HCT116 (cell line): ENCODE results near the gene TMEM269.

Experiments
- CBX3 ChIP-seq: IDR thresholded peaks from 2 replicates; pipeline ENCODE4 v1.6.1; 2012; ENCODE audit warnings: low read depth
- CEBPB ChIP-seq: IDR thresholded peaks from 2 replicates; pipeline ENCODE4 v1.6.1; 2012; ENCODE audit warnings: low read depth
- EGR1 ChIP-seq: IDR thresholded peaks from 2 replicates; pipeline ENCODE4 v1.6.1; 2012; ENCODE audit warnings: low read depth
- EZH2 ChIP-seq: fragments of 200-600 bp; sonication (generic); IDR thresholded peaks from 2 replicates; pipeline ENCODE4 v1.6.1; 2017; ENCODE audit warnings: antibody characterized with exemption, mixed run types
- EZH2phosphoT487 ChIP-seq: fragments of 200-600 bp; IDR thresholded peaks from 2 replicates; pipeline ENCODE4 v1.6.1; 2018; ENCODE audit warnings: antibody characterized with exemption, borderline replicate concordance
- JUND ChIP-seq: IDR thresholded peaks from 2 replicates; pipeline ENCODE4 v1.6.1; 2012
- POLR2A ChIP-seq: IDR thresholded peaks from 2 replicates; pipeline ENCODE4 v1.7.0; 2011; ENCODE audit warnings: borderline replicate concordance; ENCODE audit not compliant: insufficient read depth, insufficient read length; ENCODE audit errors: extremely low read depth
- POLR2AphosphoS5 ChIP-seq: IDR thresholded peaks from 2 replicates; pipeline ENCODE4 v1.6.1; 2011; ENCODE audit warnings: mild to moderate bottlenecking, low read depth, low read length, moderate library complexity
- RAD21 ChIP-seq: IDR thresholded peaks from 2 replicates; pipeline ENCODE4 v1.6.1; 2012; ENCODE audit warnings: low read depth, mild to moderate bottlenecking
- SRF ChIP-seq: IDR thresholded peaks from 2 replicates; pipeline ENCODE4 v1.6.1; 2012; ENCODE audit warnings: low read depth
- YY1 ChIP-seq: IDR thresholded peaks from 2 replicates; pipeline ENCODE4 v1.6.1; 2011; ENCODE audit warnings: low read length, low read depth, moderate library complexity, mild to moderate bottlenecking; ENCODE audit not compliant: insufficient replicate concordance; ENCODE audit errors: extremely low read depth
- ZFX ChIP-seq: fragments of 450-650 bp; IDR thresholded peaks from 2 replicates; pipeline ENCODE4 v1.6.1; 2017
- TF ChIP-seq, protein P1 (sequence below), 3 experiments: fragments of 200-600 bp in 1 of 3; sonication (generic) in 1 of 3; IDR thresholded peaks in 2 of 3; conservative IDR thresholded peaks in 1 of 3; 2 replicates each; pipeline ENCODE4 v1.5.1; 2012 to 2017; ENCODE audit warnings: low read depth in 2 of 3, low read length in 2 of 3, antibody characterized with exemption in 1 of 3, borderline replicate concordance in 1 of 3, control low read depth in 1 of 3, mild to moderate bottlenecking in 1 of 3, mixed read lengths in 1 of 3, mixed run types in 1 of 3, moderate library complexity in 1 of 3; ENCODE audit not compliant: insufficient read depth in 1 of 3
- TF ChIP-seq, protein P2 (sequence below): IDR thresholded peaks from 2 replicates; pipeline ENCODE4 v1.6.1; 2012; ENCODE audit warnings: low read depth

DNA sequence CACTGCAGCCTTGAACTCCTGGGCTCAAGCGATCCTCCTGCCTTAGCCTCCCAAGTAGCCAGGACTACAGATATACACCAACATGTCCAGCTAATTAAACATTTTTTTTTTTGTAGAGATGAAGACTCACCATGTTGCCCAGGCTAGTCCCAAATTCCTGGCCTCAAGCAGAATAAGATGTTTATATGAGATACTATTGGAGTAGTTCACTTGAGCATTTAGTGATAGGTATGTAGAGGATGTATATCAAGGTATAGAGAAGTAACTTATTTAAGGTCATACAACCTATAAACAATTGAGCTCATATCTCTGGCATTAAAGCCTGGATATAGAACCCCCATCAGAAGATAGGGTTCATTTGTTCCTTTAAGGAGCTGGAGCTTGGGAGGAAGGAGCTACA lies 4.6 kb upstream of the TMEM269 start:
- TF ChIP-seq YY1 (no peak), JUND (no peak), POLR2AphosphoS5 (no peak), POLR2A (no peak), SRF (no peak), EZH2phosphoT487 (no peak), EGR1 (no peak), EZH2 (no peak), RAD21 (no peak), ZFX (no peak), CBX3 (no peak), CEBPB (no peak)
- TF ChIP-seq, protein P1, sequence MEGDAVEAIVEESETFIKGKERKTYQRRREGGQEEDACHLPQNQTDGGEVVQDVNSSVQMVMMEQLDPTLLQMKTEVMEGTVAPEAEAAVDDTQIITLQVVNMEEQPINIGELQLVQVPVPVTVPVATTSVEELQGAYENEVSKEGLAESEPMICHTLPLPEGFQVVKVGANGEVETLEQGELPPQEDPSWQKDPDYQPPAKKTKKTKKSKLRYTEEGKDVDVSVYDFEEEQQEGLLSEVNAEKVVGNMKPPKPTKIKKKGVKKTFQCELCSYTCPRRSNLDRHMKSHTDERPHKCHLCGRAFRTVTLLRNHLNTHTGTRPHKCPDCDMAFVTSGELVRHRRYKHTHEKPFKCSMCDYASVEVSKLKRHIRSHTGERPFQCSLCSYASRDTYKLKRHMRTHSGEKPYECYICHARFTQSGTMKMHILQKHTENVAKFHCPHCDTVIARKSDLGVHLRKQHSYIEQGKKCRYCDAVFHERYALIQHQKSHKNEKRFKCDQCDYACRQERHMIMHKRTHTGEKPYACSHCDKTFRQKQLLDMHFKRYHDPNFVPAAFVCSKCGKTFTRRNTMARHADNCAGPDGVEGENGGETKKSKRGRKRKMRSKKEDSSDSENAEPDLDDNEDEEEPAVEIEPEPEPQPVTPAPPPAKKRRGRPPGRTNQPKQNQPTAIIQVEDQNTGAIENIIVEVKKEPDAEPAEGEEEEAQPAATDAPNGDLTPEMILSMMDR (IDR thresholded peaks at IDR 0.05 in 2 of 3, conservative IDR thresholded peaks at IDR 0.05 in 1 of 3; ENCODE audit: borderline replicate concordance in 1 of 3, insufficient read depth in 1 of 3, low read depth in 2 of 3, low read length in 2 of 3): no peak
- TF ChIP-seq, protein P2, sequence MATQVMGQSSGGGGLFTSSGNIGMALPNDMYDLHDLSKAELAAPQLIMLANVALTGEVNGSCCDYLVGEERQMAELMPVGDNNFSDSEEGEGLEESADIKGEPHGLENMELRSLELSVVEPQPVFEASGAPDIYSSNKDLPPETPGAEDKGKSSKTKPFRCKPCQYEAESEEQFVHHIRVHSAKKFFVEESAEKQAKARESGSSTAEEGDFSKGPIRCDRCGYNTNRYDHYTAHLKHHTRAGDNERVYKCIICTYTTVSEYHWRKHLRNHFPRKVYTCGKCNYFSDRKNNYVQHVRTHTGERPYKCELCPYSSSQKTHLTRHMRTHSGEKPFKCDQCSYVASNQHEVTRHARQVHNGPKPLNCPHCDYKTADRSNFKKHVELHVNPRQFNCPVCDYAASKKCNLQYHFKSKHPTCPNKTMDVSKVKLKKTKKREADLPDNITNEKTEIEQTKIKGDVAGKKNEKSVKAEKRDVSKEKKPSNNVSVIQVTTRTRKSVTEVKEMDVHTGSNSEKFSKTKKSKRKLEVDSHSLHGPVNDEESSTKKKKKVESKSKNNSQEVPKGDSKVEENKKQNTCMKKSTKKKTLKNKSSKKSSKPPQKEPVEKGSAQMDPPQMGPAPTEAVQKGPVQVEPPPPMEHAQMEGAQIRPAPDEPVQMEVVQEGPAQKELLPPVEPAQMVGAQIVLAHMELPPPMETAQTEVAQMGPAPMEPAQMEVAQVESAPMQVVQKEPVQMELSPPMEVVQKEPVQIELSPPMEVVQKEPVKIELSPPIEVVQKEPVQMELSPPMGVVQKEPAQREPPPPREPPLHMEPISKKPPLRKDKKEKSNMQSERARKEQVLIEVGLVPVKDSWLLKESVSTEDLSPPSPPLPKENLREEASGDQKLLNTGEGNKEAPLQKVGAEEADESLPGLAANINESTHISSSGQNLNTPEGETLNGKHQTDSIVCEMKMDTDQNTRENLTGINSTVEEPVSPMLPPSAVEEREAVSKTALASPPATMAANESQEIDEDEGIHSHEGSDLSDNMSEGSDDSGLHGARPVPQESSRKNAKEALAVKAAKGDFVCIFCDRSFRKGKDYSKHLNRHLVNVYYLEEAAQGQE: no peak
